ENCODE measurements around the gene HSD17B11. TPM values are rescaled to one million over a fixed set of nuclear protein-coding genes. Genes with fewer than 3 reads are reported as not detected.

HSD17B11 gene
- polyA plus RNA-seq, 3 donors, result 86.9 to 330 (median 272) TPM

DNA sequence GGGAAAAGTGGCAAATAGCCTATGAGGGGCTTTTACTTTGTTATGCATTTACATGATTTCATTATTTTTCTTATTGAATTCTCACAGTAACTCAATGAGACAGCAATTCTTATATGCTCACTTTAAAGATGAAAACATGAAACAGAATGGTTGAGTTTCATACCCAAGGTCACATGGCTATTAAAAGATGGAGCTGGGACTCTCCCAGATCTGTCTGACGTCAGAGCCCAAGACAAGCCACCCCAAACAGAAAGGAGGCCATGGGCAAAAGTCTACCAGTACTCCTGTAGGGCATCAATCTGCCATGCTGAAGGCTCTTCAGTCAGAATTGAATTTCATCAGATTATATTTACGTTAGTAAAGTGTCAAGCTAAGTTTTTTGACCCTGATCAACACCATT is 13.2 kb downstream of the HSD17B11 start:
- Mint-ChIP-seq H3K4me1 (peaks cover 5% of the 10 kb centered on the region), H3K4me3 (no peak overlapping the region), H3K9me3 (no peaks in the 10 kb centered on the region), H3K27ac (peak overlapping the region in 2 of 7 donors; percentile 26 to 63), H3K27me3 (ENCODE audit: low read depth in 3 of 3) (no peaks in the 10 kb centered on the region), H3K36me3 (peaks cover 42 to 77% of the 10 kb centered on the region in 2 donors)
- peaks cover 90% of the 10 kb centered on the region for H4K20me1 ChIP-seq (ENCODE audit: insufficient read depth, low read length)
- H3K36me3 ChIP-seq (replicated peaks in 1 of 2; ENCODE audit: control insufficient read depth in 1 of 2, insufficient read depth in 2 of 2, low read length in 2 of 2), result peaks cover 62 to 71% of the 10 kb centered on the region in 2 donors
- no peak for DNase-seq
- TF ChIP-seq, protein P1, sequence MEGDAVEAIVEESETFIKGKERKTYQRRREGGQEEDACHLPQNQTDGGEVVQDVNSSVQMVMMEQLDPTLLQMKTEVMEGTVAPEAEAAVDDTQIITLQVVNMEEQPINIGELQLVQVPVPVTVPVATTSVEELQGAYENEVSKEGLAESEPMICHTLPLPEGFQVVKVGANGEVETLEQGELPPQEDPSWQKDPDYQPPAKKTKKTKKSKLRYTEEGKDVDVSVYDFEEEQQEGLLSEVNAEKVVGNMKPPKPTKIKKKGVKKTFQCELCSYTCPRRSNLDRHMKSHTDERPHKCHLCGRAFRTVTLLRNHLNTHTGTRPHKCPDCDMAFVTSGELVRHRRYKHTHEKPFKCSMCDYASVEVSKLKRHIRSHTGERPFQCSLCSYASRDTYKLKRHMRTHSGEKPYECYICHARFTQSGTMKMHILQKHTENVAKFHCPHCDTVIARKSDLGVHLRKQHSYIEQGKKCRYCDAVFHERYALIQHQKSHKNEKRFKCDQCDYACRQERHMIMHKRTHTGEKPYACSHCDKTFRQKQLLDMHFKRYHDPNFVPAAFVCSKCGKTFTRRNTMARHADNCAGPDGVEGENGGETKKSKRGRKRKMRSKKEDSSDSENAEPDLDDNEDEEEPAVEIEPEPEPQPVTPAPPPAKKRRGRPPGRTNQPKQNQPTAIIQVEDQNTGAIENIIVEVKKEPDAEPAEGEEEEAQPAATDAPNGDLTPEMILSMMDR (IDR thresholded peaks at IDR 0.05), result no peak
- no peaks in the 10 kb centered on the region for H3K9me3 ChIP-seq (replicated peaks in 1 of 2; ENCODE audit: control insufficient read depth in 1 of 2, insufficient read depth in 1 of 2, low read length in 2 of 2)
- H3K4me1 ChIP-seq (ENCODE audit: control insufficient read depth in 1 of 2, insufficient read depth in 2 of 2, low read length in 2 of 2), result peaks cover 3 to 14% of the 10 kb centered on the region in 2 donors
- H3K27ac ChIP-seq (ENCODE audit: low read depth in 1 of 2, low read length in 2 of 2), result no peak overlapping the region
- intact Hi-C loops (cut with micrococcal nuclease), result loop anchor here in 1 of 2 donors (5.0 kb wide), 1 partner anchor 84 kb away; no protein-coding TSS in a partner anchor
- H3K27me3 ChIP-seq (ENCODE audit: control insufficient read depth in 2 of 2, insufficient read depth in 2 of 2, low read length in 2 of 2), result no peaks in the 10 kb centered on the region
- H3K9ac ChIP-seq (ENCODE audit: insufficient read depth, low read length, poor library complexity, severe bottlenecking), result no peak overlapping the region
- no peak overlapping the region for H3K4me2 ChIP-seq (replicated peaks; ENCODE audit: extremely low read depth, low read length, poor library complexity, severe bottlenecking)
- H3K79me2 ChIP-seq (ENCODE audit: insufficient read depth, low read length), result peaks cover 92% of the 10 kb centered on the region
- H2AFZ ChIP-seq (ENCODE audit: insufficient read depth, low read depth, low read length, poor library complexity, severe bottlenecking), result no peak overlapping the region
- H3K4me3 ChIP-seq (replicated peaks in 1 of 3; ENCODE audit: low read depth in 2 of 3, low read length in 3 of 3), result no peak overlapping the region
- WGBS (ENCODE audit: insufficient coverage), result 100% methylated on average over 1 of the region's 2 CpGs

DNA sequence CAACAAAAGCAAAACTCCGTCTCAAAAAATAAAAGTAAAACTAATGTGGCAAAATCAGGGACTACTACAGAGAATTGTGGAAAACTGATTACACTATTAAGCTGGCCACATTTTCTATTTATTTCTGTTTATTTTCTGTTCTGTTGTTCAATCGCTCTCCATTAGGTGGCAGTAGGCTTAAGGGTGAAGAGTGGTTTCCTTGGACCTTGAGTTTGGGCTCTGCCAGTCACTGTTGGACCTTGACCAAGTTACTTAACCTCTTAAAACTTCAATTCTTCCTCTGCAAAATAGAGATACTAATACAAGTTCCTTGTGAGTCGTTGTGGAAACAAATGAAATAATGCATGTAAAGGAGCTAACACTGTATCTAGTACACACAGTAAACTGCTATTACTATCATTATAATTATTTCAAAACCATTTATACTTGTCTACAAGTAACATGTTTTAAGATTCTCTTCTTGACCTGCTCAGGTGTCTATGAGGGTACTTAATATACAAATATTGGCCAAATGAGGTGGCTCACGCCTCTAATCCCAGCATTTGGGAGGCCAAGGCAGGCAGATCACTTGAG is 15.2 kb downstream of the HSD17B11 start:
- Histone ChIP-seq H3K27me3 (ENCODE audit: control insufficient read depth in 2 of 2, insufficient read depth in 2 of 2, low read length in 2 of 2) (no peaks in the 10 kb centered on the region), H3K9me3 (replicated peaks in 1 of 2; ENCODE audit: control insufficient read depth in 1 of 2, insufficient read depth in 1 of 2, low read length in 2 of 2) (no peaks in the 10 kb centered on the region), H3K36me3 (replicated peaks in 1 of 2; ENCODE audit: control insufficient read depth in 1 of 2, insufficient read depth in 2 of 2, low read length in 2 of 2) (peaks cover 65 to 71% of the 10 kb centered on the region in 2 donors), H3K79me2 (ENCODE audit: insufficient read depth, low read length) (peaks cover 86% of the 10 kb centered on the region), H3K27ac (ENCODE audit: low read depth in 1 of 2, low read length in 2 of 2) (peak overlapping the region in 1 of 2 donors; percentile 42), H3K4me3 (replicated peaks in 1 of 3; ENCODE audit: low read depth in 2 of 3, low read length in 3 of 3) (no peak overlapping the region), H3K4me2 (replicated peaks; ENCODE audit: extremely low read depth, low read length, poor library complexity, severe bottlenecking) (no peak overlapping the region), H4K20me1 (ENCODE audit: insufficient read depth, low read length) (peaks cover 86% of the 10 kb centered on the region), H3K9ac (ENCODE audit: insufficient read depth, low read length, poor library complexity, severe bottlenecking) (no peak overlapping the region), H3K4me1 (ENCODE audit: control insufficient read depth in 1 of 2, insufficient read depth in 2 of 2, low read length in 2 of 2) (peaks cover 3 to 14% of the 10 kb centered on the region in 2 donors), H2AFZ (ENCODE audit: insufficient read depth, low read depth, low read length, poor library complexity, severe bottlenecking) (no peak overlapping the region)
- Mint-ChIP-seq H3K4me1 (peaks cover 5% of the 10 kb centered on the region), H3K4me3 (no peak overlapping the region), H3K27ac (peak overlapping the region in 5 of 7 donors; percentile 11 to 76 (median 37)), H3K36me3 (peaks cover 44 to 78% of the 10 kb centered on the region in 2 donors), H3K27me3 (ENCODE audit: low read depth in 3 of 3) (no peaks in the 10 kb centered on the region), H3K9me3 (no peaks in the 10 kb centered on the region)
- DNase-seq, result peak; percentile 36 to 55 (median 55)
- WGBS (ENCODE audit: insufficient coverage), result 100% methylated on average over 1 of the region's 4 CpGs
- TF ChIP-seq, protein P1 (IDR thresholded peaks at IDR 0.05), result peak; percentile 81
- intact Hi-C loops (cut with micrococcal nuclease), result loop anchor here in 1 of 2 donors (5.0 kb wide), 1 partner anchor 86 kb away; no protein-coding TSS in a partner anchor

Data from CD14-positive monocyte (primary cell).